NCI-H1694 treated with DMSO at 0.1 percent for 48 hours (cell line): ENCODE results near the gene CRTC3.
"Not testable (repeated sequence)": the region's sequence is repeated elsewhere in the genome, so short reads cannot be mapped to it uniquely, and the experiment has no call there.

Source experiments
- DNase-seq: peaks from one replicate; lab custom pipeline; 2025; lab: John Stamatoyannopoulos, UW

The CRTC3 gene

GRCh38 chr15:90523373-90523772 lies 6.3 kb upstream of the CRTC3 start:
- no peak for DNase-seq

GRCh38 chr15:90524018-90524803 lies 5.5 kb upstream of the CRTC3 start:
- DNase-seq, result not testable (repeated sequence)

- DNase-seq, result no peak
These were observed 732 bp upstream of the CRTC3 start for GRCh38 chr15:90529011-90529370.

- no peak for DNase-seq
These were observed 728 bp downstream of the CRTC3 start for GRCh38 chr15:90530250-90531051.

- no peak for DNase-seq
These were observed 1.4 kb downstream of the CRTC3 start for GRCh38 chr15:90531147-90531546.

GRCh38 chr15:90535254-90535653 lies 5.5 kb downstream of the CRTC3 start:
- no peak for DNase-seq

- DNase-seq, result no peak
These were observed 10.1 kb downstream of the CRTC3 start for GRCh38 chr15:90539789-90540188.

- no peak for DNase-seq
These were observed 11.0 kb downstream of the CRTC3 start for GRCh38 chr15:90540768-90541167.

- no peak for DNase-seq
These were observed 15.4 kb downstream of the CRTC3 start for GRCh38 chr15:90545095-90545494.

GRCh38 chr15:90547540-90547939 lies 17.8 kb downstream of the CRTC3 start:
- no peak for DNase-seq

GRCh38 chr15:90550919-90551318 lies 21.2 kb downstream of the CRTC3 start:
- DNase-seq, result no peak

GRCh38 chr15:90552162-90552928 lies 22.6 kb downstream of the CRTC3 start:
- no peak for DNase-seq

GRCh38 chr15:90552929-90553211 lies 23.1 kb downstream of the CRTC3 start:
- DNase-seq, result no peak

- no peak for DNase-seq
These were observed 23.6 kb downstream of the CRTC3 start for GRCh38 chr15:90553248-90553745.

GRCh38 chr15:90557186-90558084 lies 27.7 kb downstream of the CRTC3 start:
- no peak for DNase-seq

- no peak for DNase-seq
These were observed 28.4 kb downstream of the CRTC3 start for GRCh38 chr15:90558171-90558573.

GRCh38 chr15:90559119-90559518 lies 29.4 kb downstream of the CRTC3 start:
- no peak for DNase-seq

GRCh38 chr15:90560229-90560776 lies 30.6 kb downstream of the CRTC3 start:
- no peak for DNase-seq

GRCh38 chr15:90561344-90562244 lies 31.9 kb downstream of the CRTC3 start:
- no peak for DNase-seq

- DNase-seq, result no peak
These were observed 32.9 kb downstream of the CRTC3 start for GRCh38 chr15:90562669-90563068.
